ENCODE measurements around the gene CYTH1. TPM values are rescaled to one million over a fixed set of nuclear protein-coding genes. Genes with fewer than 3 reads are reported as not detected.

CYTH1 gene
- total RNA-seq, 1 experiment from 2014 or later: 9.7 TPM

DNA sequence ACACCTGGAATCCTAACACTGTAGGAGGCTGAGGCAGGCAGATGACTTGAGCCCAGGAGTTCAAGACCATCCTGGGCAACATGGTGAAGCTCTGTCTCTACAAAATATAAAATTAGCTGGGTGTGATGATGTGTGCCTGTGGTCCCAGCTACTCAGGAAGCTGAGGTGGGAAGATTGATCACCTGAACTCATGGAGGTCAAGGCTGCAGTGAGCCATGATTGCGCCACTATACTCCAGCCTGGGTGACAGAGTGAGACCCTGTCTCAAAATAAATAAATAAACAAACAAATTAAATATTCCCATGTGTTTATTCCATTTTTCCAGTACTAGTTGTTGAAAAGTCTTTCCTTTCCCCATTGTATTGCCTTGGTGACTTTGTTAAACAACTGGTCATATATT lies 130.0 kb downstream of the CYTH1 start:
- Histone ChIP-seq H3K79me1 (ENCODE audit: insufficient read depth, low read depth, low read length, poor library complexity, severe bottlenecking) (no peaks in the 10 kb centered on the region), H2BK12ac (ENCODE audit: insufficient read length, low read depth, low read length) (no peak overlapping the region), H3K9ac (ENCODE audit: extremely low read depth, insufficient read length, low read length) (no peak overlapping the region), H3K14ac (ENCODE audit: insufficient read depth, low read length) (no peak overlapping the region), H3K27ac (ENCODE audit: insufficient read length, low read depth, low read length) (no peak overlapping the region), H3K9me3 (ENCODE audit: control insufficient read depth, low read depth, low read length) (no peaks in the 10 kb centered on the region), H3K23me2 (ENCODE audit: insufficient read length, low read depth, low read length, poor library complexity, severe bottlenecking) (no peaks in the 10 kb centered on the region), H3K79me2 (ENCODE audit: insufficient read depth, low read length) (no peaks in the 10 kb centered on the region), H3K4ac (ENCODE audit: low read depth, low read length) (no peak overlapping the region), H3K18ac (ENCODE audit: insufficient read length, low read depth, low read length) (no peak overlapping the region), H3K4me1 (ENCODE audit: insufficient read depth, low read length) (no peaks in the 10 kb centered on the region), H2AFZ (ENCODE audit: low read length) (no peak overlapping the region), H3K23ac (ENCODE audit: insufficient read length, low read depth, low read length) (no peak overlapping the region), H4K20me1 (ENCODE audit: control insufficient read depth, insufficient read depth, insufficient read length) (no peaks in the 10 kb centered on the region), H2BK20ac (ENCODE audit: low read depth, low read length, poor library complexity, severe bottlenecking) (no peak overlapping the region), H4K5ac (ENCODE audit: insufficient read length, low read depth, low read length) (no peak overlapping the region), H3T11ph (ENCODE audit: low read length) (no peak overlapping the region), H4K91ac (ENCODE audit: insufficient read length, low read depth, low read length) (no peak overlapping the region), H3K4me2 (ENCODE audit: insufficient read depth, insufficient read length, low read length) (no peak overlapping the region), H3K27me3 (ENCODE audit: insufficient read depth, low read length) (no peaks in the 10 kb centered on the region; the same call in 1 of the 2 replicates), H2BK15ac (ENCODE audit: low read depth, low read length) (no peak overlapping the region), H3K56ac (ENCODE audit: insufficient read length, low read depth, low read length) (no peak overlapping the region), H4K8ac (replicated peaks; ENCODE audit: insufficient read length, low read depth, low read length) (no peak overlapping the region), H2BK120ac (ENCODE audit: low read depth, low read length, poor library complexity, severe bottlenecking) (no peak overlapping the region), H2BK5ac (ENCODE audit: insufficient read length, low read length) (no peak overlapping the region), H2AK5ac (ENCODE audit: insufficient read length, low read length) (no peak overlapping the region)
- H3K9me3 Mint-ChIP-seq: peaks cover 0 to 2% of the 10 kb centered on the region in 2 experiments; a peak in 3 of 5 replicates
- H3K27ac Mint-ChIP-seq: no peak overlapping the region
- no CpG with 5 or more reads among the region's 1 CpG for WGBS (ENCODE audit: extremely low coverage, insufficient read length, low lambda C conversion rate)
- H3K27me3 Mint-ChIP-seq (ENCODE audit: low read depth): peaks cover 3% of the 10 kb centered on the region
- H3K4me3 Mint-ChIP-seq: no peak overlapping the region
- DNase-seq: no peak
- 0 out of 4 replicates have a peak, but pooled peaks cover 0 to 4% of the 10 kb centered on the region in 2 experiments for H3K4me1 Mint-ChIP-seq
- H3K36me3 Mint-ChIP-seq (ENCODE audit: insufficient read depth in 1 of 3, low read depth in 3 of 3): no peaks in the 10 kb centered on the region
- TF ChIP-seq, protein P1, sequence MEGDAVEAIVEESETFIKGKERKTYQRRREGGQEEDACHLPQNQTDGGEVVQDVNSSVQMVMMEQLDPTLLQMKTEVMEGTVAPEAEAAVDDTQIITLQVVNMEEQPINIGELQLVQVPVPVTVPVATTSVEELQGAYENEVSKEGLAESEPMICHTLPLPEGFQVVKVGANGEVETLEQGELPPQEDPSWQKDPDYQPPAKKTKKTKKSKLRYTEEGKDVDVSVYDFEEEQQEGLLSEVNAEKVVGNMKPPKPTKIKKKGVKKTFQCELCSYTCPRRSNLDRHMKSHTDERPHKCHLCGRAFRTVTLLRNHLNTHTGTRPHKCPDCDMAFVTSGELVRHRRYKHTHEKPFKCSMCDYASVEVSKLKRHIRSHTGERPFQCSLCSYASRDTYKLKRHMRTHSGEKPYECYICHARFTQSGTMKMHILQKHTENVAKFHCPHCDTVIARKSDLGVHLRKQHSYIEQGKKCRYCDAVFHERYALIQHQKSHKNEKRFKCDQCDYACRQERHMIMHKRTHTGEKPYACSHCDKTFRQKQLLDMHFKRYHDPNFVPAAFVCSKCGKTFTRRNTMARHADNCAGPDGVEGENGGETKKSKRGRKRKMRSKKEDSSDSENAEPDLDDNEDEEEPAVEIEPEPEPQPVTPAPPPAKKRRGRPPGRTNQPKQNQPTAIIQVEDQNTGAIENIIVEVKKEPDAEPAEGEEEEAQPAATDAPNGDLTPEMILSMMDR (conservative IDR thresholded peaks at IDR 0.05): no peak
